ENCODE data around the gene EIF3D.
A peak's percentile ranks its signal among the peaks of the same experiment; 100 is the strongest.

The EIF3D gene

GRCh38 chr22:36505998-36506635 lies 22.8 kb downstream of the EIF3D start:
- no peak for DNase-seq

- DNase-seq: no peak
These were observed 30.9 kb downstream of the EIF3D start for GRCh38 chr22:36497910-36498665.

- DNase-seq: no peak
These were observed 35.3 kb downstream of the EIF3D start for GRCh38 chr22:36493690-36494110.

- no peak for DNase-seq
These were observed 36.9 kb downstream of the EIF3D start for GRCh38 chr22:36492109-36492508.

- no peak for DNase-seq
These were observed 37.8 kb downstream of the EIF3D start for GRCh38 chr22:36491155-36491554.

GRCh38 chr22:36486619-36487384 lies 42.2 kb downstream of the EIF3D start:
- no peak for DNase-seq

GRCh38 chr22:36481393-36482168 lies 47.4 kb downstream of the EIF3D start, which contains the start of gene TXN2:
TXN2 (minus strand) TSS chr22:36481640; CDS start chr22:36480837, 803 bp downstream.
- DNase-seq: peak; percentile 72

GRCh38 chr22:36480941-36481392 lies 48.0 kb downstream of the EIF3D start:
- no peak for DNase-seq

- DNase-seq: no peak
These were observed 50.0 kb downstream of the EIF3D start for GRCh38 chr22:36478966-36479365.

- DNase-seq: no peak
These were observed 53.6 kb downstream of the EIF3D start for GRCh38 chr22:36475341-36475740.

GRCh38 chr22:36472689-36473088 lies 56.3 kb downstream of the EIF3D start:
- DNase-seq: no peak

GRCh38 chr22:36471341-36471821 lies 57.6 kb downstream of the EIF3D start:
- no peak for DNase-seq

GRCh38 chr22:36470994-36471331 lies 58.0 kb downstream of the EIF3D start:
- DNase-seq: no peak

- peak; percentile 12 for DNase-seq
These were observed 58.6 kb downstream of the EIF3D start for GRCh38 chr22:36470162-36470993.

- no peak for DNase-seq
These were observed 59.8 kb downstream of the EIF3D start for GRCh38 chr22:36469094-36469710.

GRCh38 chr22:36467946-36468345 lies 61.0 kb downstream of the EIF3D start:
- DNase-seq: no peak

GRCh38 chr22:36467042-36467810 lies 61.7 kb downstream of the EIF3D start:
- DNase-seq: no peak

- no peak for DNase-seq
These were observed 62.7 kb downstream of the EIF3D start for GRCh38 chr22:36466258-36466657.

GRCh38 chr22:36465232-36466021 lies 63.5 kb downstream of the EIF3D start:
- no peak for DNase-seq

Data from NCI-H526 treated with DMSO at 0.1 percent for 48 hours (cell line).